HG03066 (cell line): ENCODE measurements around the gene OPRL1.

Experiments
- ATAC-seq: cut with Tn5 transposase; IDR thresholded peaks from one replicate; pipeline ENCODE4 v1.9.1; 2021; ENCODE audit warnings: low read depth; ENCODE audit not compliant: unreplicated experiment

OPRL1 gene

GRCh38 chr20:64055893-64056638, 23.8 kb upstream of the OPRL1 start:
- ATAC-seq, result no peak

- no peak for ATAC-seq
Observed at GRCh38 chr20:64056639-64056888, 23.3 kb upstream of the OPRL1 start.

GRCh38 chr20:64056889-64057627, 22.8 kb upstream of the OPRL1 start:
- no peak for ATAC-seq

GRCh38 chr20:64057628-64058498, 22.0 kb upstream of the OPRL1 start:
- no peak for ATAC-seq

GRCh38 chr20:64058536-64058935, 21.3 kb upstream of the OPRL1 start:
- no peak for ATAC-seq

GRCh38 chr20:64062276-64062595, 17.6 kb upstream of the OPRL1 start:
- ATAC-seq, result no peak

GRCh38 chr20:64062596-64063388, 17.1 kb upstream of the OPRL1 start, which contains the start of gene TCEA2:
Gene TCEA2, plus strand, starts transcription at chr20:64063198. Its CDS starts 115 bp downstream, at chr20:64063313.
- peak; percentile 71 for ATAC-seq

- ATAC-seq, result no peak
Observed at GRCh38 chr20:64063389-64064144, 16.3 kb upstream of the OPRL1 start.

GRCh38 chr20:64064145-64064698, 15.7 kb upstream of the OPRL1 start:
- ATAC-seq, result no peak

- ATAC-seq, result no peak
Observed at GRCh38 chr20:64065062-64065973, 14.6 kb upstream of the OPRL1 start.

- ATAC-seq, result no peak
Observed at GRCh38 chr20:64065974-64066343, 13.9 kb upstream of the OPRL1 start.

GRCh38 chr20:64067005-64067632, 12.8 kb upstream of the OPRL1 start:
- ATAC-seq, result no peak

- ATAC-seq, result no peak
Observed at GRCh38 chr20:64067733-64068307, 12.1 kb upstream of the OPRL1 start.

GRCh38 chr20:64068386-64069208, 11.3 kb upstream of the OPRL1 start:
- ATAC-seq, result no peak

GRCh38 chr20:64069209-64069613, 10.7 kb upstream of the OPRL1 start:
- ATAC-seq, result no peak

GRCh38 chr20:64069614-64070243, 10.2 kb upstream of the OPRL1 start:
- no peak for ATAC-seq
